Measurements from ENCODE around the gene TRAPPC2L. TPM values are rescaled to one million over a fixed set of nuclear protein-coding genes. Genes with fewer than 3 reads are reported as not detected.

Gene TRAPPC2L
- total RNA-seq, 3 donors from 2014 or later, result 78.9 to 105 (median 98.0) TPM

DNA sequence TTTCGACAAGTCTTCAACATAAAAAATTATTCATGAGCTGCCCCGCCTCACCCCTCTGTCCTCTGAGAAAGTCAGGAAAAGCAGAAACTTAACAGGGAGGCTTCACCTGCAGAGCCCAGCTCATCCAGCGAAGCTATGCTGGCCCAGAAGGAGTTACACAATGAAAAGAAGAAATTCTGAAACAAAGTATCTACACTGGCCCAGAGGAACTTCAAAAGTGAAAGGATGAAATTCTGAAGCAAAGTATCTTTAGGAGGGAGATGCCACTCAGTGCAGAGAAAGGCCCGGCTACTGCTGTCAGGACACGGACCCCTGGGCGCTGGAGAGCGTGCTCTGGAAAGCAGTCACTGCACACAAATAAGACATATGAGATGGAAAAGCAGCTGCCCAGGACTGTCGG lies 1.8 kb upstream of the TRAPPC2L start:
- H3K4me1 Mint-ChIP-seq (ENCODE audit: low read depth), result peaks cover 28% of the 10 kb centered on the region
- H3K4me3 Mint-ChIP-seq, result peak overlapping the region; percentile 65
- no peaks in the 10 kb centered on the region for H3K27me3 Mint-ChIP-seq (ENCODE audit: low read depth)
- DNase-seq, result no peak
- H3K36me3 Mint-ChIP-seq (ENCODE audit: insufficient read depth), result peaks cover 3% of the 10 kb centered on the region
- ATAC-seq, result no peak
- no peaks in the 10 kb centered on the region for H3K9me3 Mint-ChIP-seq

DNA sequence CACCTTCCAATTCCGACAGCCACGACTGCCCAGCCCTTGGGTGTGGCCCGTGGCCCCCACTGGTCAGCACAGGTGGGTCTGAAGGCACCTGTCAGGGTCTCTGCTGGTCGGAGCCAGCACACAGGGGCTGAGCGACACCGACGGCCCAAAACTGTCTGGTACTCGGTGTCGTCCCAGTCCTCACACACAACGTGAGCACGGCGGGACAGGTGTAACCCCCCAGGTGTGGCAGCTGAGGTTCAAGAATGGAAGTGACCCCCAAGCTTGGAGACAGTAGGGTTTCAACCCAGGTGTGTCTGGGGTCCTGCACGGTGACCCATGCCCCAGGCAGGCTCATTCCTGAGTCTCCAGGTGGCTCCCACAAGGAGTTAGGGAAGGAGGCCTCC lies 1.2 kb upstream of the TRAPPC2L start:
- peak overlapping the region; percentile 81 for H3K4me3 Mint-ChIP-seq
- H3K27me3 Mint-ChIP-seq (ENCODE audit: low read depth), result no peaks in the 10 kb centered on the region
- peaks cover 4% of the 10 kb centered on the region for H3K36me3 Mint-ChIP-seq (ENCODE audit: insufficient read depth)
- ATAC-seq (no peak), DNase-seq (no peak)
- no peaks in the 10 kb centered on the region for H3K9me3 Mint-ChIP-seq
- H3K4me1 Mint-ChIP-seq (ENCODE audit: low read depth), result peaks cover 28% of the 10 kb centered on the region

DNA sequence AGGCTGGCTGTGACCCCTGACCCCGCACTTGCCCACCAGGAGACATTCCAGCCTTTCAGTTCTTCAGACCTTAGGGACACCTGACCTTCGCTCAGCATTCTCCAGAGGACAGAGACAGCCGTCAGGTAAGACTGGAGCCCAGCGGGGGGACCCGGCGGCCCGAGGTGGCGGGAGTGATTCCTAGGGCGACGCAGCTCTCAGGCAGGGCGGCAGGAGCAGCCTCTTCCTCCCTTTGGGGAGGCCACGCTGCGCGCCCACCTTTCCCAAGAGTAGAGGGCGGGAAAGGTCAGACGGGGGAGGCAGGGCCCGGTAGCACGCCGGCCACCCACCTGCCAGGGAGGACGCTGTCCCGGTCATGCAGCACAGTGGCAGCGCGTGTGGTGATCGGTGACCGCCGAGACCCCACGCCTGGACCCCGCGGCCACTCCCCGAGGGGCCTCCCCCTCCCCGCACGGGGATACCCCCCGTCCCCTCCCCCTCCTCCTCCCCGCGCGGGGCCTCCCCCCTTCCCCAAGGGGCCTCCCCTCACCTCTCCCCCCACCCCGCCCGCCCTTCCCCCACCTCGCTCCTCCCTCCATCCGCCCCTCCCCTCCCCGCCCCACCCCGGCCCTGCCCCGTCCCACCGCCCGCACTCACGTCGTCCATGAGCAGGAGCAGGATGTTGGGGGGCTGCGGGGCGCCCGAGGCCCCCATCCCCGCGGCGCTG lies 652 bp upstream of the TRAPPC2L start:
- H3K9me3 Mint-ChIP-seq, result no peaks in the 10 kb centered on the region
- H3K36me3 Mint-ChIP-seq (ENCODE audit: insufficient read depth), result peaks cover 6% of the 10 kb centered on the region
- H3K4me1 Mint-ChIP-seq (ENCODE audit: low read depth), result peaks cover 28% of the 10 kb centered on the region
- DNase-seq (peak; percentile 11), ATAC-seq (peak; percentile 35 to 39)
- no peaks in the 10 kb centered on the region for H3K27me3 Mint-ChIP-seq (ENCODE audit: low read depth)
- peak overlapping the region; percentile 97 for H3K4me3 Mint-ChIP-seq

GRCh38 chr16:88857728-88858339 lies 907 bp downstream of the TRAPPC2L start:
- H3K27me3 Mint-ChIP-seq (ENCODE audit: low read depth), result no peaks in the 10 kb centered on the region
- H3K9me3 Mint-ChIP-seq, result no peaks in the 10 kb centered on the region
- peaks cover 11% of the 10 kb centered on the region for H3K36me3 Mint-ChIP-seq (ENCODE audit: insufficient read depth)
- H3K4me1 Mint-ChIP-seq (ENCODE audit: low read depth), result peaks cover 26% of the 10 kb centered on the region
- ATAC-seq, result peak; percentile 62 to 67
- DNase-seq, result peak; percentile 73
- H3K4me3 Mint-ChIP-seq, result peak overlapping the region; percentile 97

GRCh38 chr16:88859381-88860091 lies 2.6 kb downstream of the TRAPPC2L start:
- Mint-ChIP-seq H3K9me3 (no peaks in the 10 kb centered on the region), H3K36me3 (ENCODE audit: insufficient read depth) (peaks cover 11% of the 10 kb centered on the region), H3K4me3 (no peak overlapping the region), H3K4me1 (ENCODE audit: low read depth) (peaks cover 25% of the 10 kb centered on the region), H3K27me3 (ENCODE audit: low read depth) (no peaks in the 10 kb centered on the region)
- ATAC-seq, result no peak
- no peak for DNase-seq

DNA sequence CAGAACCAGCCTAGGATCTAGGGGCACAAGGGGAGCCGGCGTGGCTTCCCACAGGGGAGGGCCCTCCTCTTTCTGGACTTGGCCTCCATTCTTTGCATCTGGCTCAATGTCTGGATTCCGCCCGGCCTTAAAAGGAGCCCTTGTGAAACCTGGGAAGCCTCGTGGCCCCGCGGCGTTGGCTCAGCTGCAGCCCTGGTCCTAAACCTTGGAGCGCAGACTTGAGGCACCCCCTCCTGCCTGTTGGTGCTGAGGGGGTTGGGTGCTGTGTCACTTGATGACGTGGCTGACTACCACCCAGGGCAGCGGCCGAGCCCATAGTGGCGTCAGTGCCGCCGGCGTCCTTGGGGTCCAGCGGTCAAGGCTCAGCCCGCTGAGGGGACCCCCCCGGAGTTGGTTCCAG lies 4.4 kb downstream of the TRAPPC2L start:
- no peaks in the 10 kb centered on the region for H3K27me3 Mint-ChIP-seq (ENCODE audit: low read depth)
- no peaks in the 10 kb centered on the region for H3K9me3 Mint-ChIP-seq
- no peak for DNase-seq
- no peak overlapping the region for H3K4me3 Mint-ChIP-seq
- H3K36me3 Mint-ChIP-seq (ENCODE audit: insufficient read depth), result peaks cover 11% of the 10 kb centered on the region
- ATAC-seq, result no peak
- H3K4me1 Mint-ChIP-seq (ENCODE audit: low read depth), result peaks cover 14% of the 10 kb centered on the region

DNA sequence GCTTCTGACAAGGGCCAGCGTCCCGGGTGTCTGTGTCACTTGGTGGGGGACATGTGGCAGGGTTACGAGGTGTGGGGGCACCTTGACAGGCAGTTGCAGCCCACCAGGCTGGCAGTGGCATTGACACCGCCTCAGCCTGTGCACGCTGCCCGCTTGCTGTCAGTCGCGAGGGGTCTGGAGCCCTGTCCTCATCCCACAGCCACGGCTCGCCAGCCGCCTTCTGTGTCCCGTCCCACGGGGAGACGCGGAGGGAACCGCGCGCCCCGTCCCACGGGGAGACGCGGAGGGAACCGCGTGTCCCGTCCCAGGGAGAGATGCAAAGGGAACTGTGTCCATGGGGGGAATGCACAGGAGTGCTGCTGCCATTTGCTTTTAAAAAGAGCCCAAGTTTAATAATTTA lies 6.0 kb downstream of the TRAPPC2L start:
- H3K4me3 Mint-ChIP-seq, result no peak overlapping the region
- no peaks in the 10 kb centered on the region for H3K27me3 Mint-ChIP-seq (ENCODE audit: low read depth)
- H3K9me3 Mint-ChIP-seq, result no peaks in the 10 kb centered on the region
- ATAC-seq, result no peak
- DNase-seq, result no peak
- H3K36me3 Mint-ChIP-seq (ENCODE audit: insufficient read depth), result peaks cover 11% of the 10 kb centered on the region
- H3K4me1 Mint-ChIP-seq (ENCODE audit: low read depth), result peaks cover 10% of the 10 kb centered on the region

DNA sequence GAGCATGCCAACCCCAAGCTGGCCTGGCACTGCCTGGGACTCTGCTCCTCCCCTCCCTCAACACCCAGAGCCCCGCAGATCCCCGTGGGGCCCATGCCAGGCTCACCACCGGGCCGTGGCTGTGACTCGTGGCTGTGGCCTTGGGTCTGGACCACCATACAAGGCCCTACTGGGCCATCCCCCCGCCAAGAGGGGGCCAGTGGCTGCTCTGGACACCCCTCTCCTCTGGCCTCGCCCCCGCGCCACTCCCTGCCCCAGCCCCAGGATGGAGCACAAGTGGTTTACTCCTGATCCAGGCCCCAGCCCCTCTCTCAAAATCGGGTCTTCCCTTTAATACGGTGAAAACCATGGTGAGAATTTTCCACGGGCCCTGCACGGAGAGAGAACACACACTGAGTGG lies 6.5 kb downstream of the TRAPPC2L start:
- no peak for DNase-seq
- H3K4me1 Mint-ChIP-seq (ENCODE audit: low read depth), result peaks cover 6% of the 10 kb centered on the region
- H3K9me3 Mint-ChIP-seq, result no peaks in the 10 kb centered on the region
- peaks cover 11% of the 10 kb centered on the region for H3K36me3 Mint-ChIP-seq (ENCODE audit: insufficient read depth)
- no peaks in the 10 kb centered on the region for H3K27me3 Mint-ChIP-seq (ENCODE audit: low read depth)
- H3K4me3 Mint-ChIP-seq, result no peak overlapping the region
- no peak for ATAC-seq

DNA sequence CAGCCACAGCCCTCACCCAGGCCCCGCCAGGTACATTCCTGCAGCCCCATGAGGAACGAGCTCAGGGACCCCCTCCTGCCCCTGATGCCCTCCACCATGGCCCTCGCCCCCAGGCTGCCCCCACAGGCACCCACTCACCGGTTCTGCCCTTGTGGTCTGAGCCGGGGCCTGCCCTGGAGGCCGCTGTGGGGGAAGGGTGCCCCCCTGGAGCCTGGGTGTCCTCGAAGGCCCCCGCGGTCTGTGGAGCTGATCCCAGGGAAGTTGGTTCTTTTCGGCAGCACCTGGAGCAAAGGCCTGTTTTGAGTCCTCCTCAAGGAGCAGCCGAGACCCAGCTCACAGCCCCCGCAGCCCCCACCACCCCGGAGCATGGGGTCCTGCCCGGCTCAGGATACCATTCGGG lies 7.2 kb downstream of the TRAPPC2L start:
- DNase-seq (no peak), ATAC-seq (no peak)
- Mint-ChIP-seq H3K36me3 (ENCODE audit: insufficient read depth) (peaks cover 11% of the 10 kb centered on the region), H3K9me3 (no peaks in the 10 kb centered on the region), H3K4me3 (no peak overlapping the region), H3K27me3 (ENCODE audit: low read depth) (no peaks in the 10 kb centered on the region), H3K4me1 (ENCODE audit: low read depth) (peaks cover 3% of the 10 kb centered on the region)

DNA sequence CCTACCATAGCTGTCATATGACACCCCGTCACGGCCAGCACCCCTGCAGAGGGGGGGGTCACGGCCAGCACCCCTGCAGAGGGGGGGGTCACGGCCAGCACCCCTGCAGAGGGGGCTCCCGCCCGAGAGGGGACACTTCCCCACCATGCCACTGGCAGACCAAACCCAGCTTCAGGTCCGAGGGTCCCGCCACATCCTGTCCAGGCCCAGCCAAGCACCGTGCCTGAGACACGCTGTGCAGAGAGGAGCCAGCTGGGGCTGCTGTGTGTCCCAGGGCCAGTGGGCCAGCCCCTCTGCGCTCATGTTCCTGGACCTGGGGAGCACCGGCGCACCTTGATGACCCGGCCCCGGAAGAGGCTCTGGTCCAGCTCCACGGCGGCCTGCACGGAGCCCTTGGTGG lies 7.6 kb downstream of the TRAPPC2L start:
- H3K4me1 Mint-ChIP-seq (ENCODE audit: low read depth), result no peaks in the 10 kb centered on the region

GRCh38 chr16:88865310-88865709 lies 8.4 kb downstream of the TRAPPC2L start:
- DNase-seq (no peak), ATAC-seq (no peak)
- H3K4me1 Mint-ChIP-seq (ENCODE audit: low read depth), result no peaks in the 10 kb centered on the region
- peaks cover 11% of the 10 kb centered on the region for H3K27me3 Mint-ChIP-seq (ENCODE audit: low read depth)
- H3K9me3 Mint-ChIP-seq, result no peaks in the 10 kb centered on the region
- H3K36me3 Mint-ChIP-seq (ENCODE audit: insufficient read depth), result peaks cover 11% of the 10 kb centered on the region
- H3K4me3 Mint-ChIP-seq, result no peak overlapping the region

More for the DNA sequence above, 7.6 kb downstream of the TRAPPC2L start:
- no peak for DNase-seq
- no peak overlapping the region for H3K4me3 Mint-ChIP-seq
- peaks cover 11% of the 10 kb centered on the region for H3K36me3 Mint-ChIP-seq (ENCODE audit: insufficient read depth)
- no peak for ATAC-seq
- H3K27me3 Mint-ChIP-seq (ENCODE audit: low read depth), result peaks cover 4% of the 10 kb centered on the region
- no peaks in the 10 kb centered on the region for H3K9me3 Mint-ChIP-seq

GRCh38 chr16:88865742-88866141 lies 8.8 kb downstream of the TRAPPC2L start:
- Mint-ChIP-seq H3K27me3 (ENCODE audit: low read depth) (peaks cover 15% of the 10 kb centered on the region), H3K36me3 (ENCODE audit: insufficient read depth) (peaks cover 9% of the 10 kb centered on the region), H3K4me3 (no peak overlapping the region), H3K9me3 (no peaks in the 10 kb centered on the region), H3K4me1 (ENCODE audit: low read depth) (no peaks in the 10 kb centered on the region)
- DNase-seq, result no peak
- no peak for ATAC-seq

DNA sequence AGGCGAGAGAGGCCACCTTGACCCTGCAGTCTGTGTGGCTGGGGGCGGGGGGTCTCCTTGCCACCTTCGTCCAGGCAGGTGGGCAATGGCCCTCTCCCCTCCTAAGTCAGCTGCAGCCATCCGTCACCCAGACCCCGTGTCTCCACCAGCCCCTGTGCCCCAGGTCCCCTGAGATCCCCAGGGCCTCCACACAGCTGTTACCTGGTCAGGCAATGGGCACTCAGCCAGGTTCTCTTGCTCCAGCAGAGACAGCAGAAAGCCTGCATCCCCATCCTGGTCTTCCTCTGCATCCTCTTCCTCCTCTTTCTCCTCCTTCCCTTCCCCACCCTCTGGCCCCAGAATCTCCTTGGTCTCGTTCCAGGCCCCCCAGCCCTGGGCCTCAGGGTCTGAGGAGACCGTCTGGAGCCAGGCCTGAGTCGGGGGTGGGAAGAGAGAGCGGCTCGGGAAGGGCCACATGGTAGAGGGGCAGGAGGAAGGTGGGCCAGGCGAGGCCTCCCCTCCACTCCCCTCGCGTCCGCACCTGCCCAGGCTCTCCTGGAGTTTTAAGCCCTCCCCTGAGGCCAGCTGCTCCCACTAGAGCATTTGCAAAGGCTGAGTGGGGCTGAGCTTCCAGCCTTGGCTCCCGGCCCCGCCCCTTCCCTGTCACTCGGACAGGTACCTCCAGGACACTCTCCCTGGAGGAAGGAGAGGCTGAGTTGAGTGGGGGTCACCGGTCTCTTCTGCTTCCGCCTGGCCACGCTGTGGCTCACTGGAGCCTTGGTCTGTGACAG lies 9.4 kb downstream of the TRAPPC2L start, which contains the start of gene PABPN1L:
TSS of gene PABPN1L (minus strand) at position 510 of the 770 bp plus-strand sequence. CDS start at position 456, 54 bp downstream.
- Mint-ChIP-seq H3K4me3 (no peak within 1 kb of the TSS), H3K4me1 (ENCODE audit: low read depth) (peaks cover 2% of the 10 kb centered on the region), H3K27me3 (ENCODE audit: low read depth) (peaks cover 19% of the 10 kb centered on the region), H3K9me3 (no peaks in the 10 kb centered on the region), H3K36me3 (ENCODE audit: insufficient read depth) (peaks cover 5% of the 10 kb centered on the region)
- DNase-seq (no peak), ATAC-seq (no peak)

DNA sequence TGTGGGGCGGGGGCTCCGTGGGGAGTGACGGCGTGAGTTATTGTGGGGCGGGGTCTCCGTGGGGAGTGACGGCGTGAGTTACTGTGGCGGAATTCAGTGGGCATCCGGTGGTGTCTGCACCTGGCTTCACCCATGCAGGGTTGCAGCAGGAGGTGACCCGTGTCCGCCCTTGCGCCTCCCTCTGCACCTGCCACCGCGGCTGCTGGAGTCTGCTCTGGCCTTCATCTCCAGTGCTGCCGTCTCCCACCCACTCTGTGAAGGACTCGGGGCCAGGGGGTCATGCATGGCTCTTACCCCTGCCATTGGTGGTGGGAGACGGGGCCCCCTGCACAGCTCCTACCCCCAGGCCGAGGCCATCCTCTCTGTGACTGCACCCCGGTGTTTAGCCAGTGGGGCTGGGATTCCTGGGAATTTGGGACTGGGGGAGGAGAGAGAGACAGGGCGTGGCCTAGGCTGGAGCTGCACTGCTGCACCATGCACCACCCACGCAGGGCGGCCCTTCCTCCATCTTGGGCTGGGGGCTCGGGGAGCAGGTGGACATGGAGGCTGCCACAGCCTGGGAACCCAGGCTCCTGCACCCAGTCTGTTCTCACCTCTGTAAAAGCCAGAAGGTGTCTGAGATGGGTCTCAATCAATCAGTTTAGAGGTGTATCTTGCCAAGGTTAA lies 10.8 kb downstream of the TRAPPC2L start:
- Mint-ChIP-seq H3K4me3 (no peak overlapping the region), H3K36me3 (ENCODE audit: insufficient read depth) (peaks cover under 1% of the 10 kb centered on the region), H3K9me3 (no peaks in the 10 kb centered on the region), H3K4me1 (ENCODE audit: low read depth) (peaks cover 2% of the 10 kb centered on the region), H3K27me3 (ENCODE audit: low read depth) (peaks cover 20% of the 10 kb centered on the region)
- ATAC-seq (no peak), DNase-seq (no peak)

Measured in activated T-cell treated with anti-CD3 and anti-CD28 coated beads, Interleukin-2, amount 50 U/mL, for 4 hours (primary cell).